Mammary epithelial cell (primary cell): Measurements from ENCODE around the gene NUAK1.

Experiments
- CTCF ChIP-seq, 2 donors: IDR thresholded peaks in 1 of 2; conservative IDR thresholded peaks in 1 of 2; 2 replicates each; pipeline ENCODE4 v1.5.1; 2011 to 2012; ENCODE audit warnings: inconsistent platforms in 2 of 2, low read length in 2 of 2, mild to moderate bottlenecking in 2 of 2, control low read depth in 1 of 2, low read depth in 1 of 2; ENCODE audit not compliant: insufficient read depth in 1 of 2; ENCODE audit errors: extremely low read depth in 1 of 2
- EZH2 ChIP-seq: IDR thresholded peaks from 2 replicates; pipeline ENCODE4 v1.6.1; 2012; ENCODE audit warnings: low read length, inconsistent platforms, borderline replicate concordance

GRCh38 chr12:106085213-106085612, 53.5 kb downstream of the NUAK1 start:
- TF ChIP-seq CTCF (conservative IDR thresholded peaks at IDR 0.05 in 1 of 2, IDR thresholded peaks at IDR 0.05 in 1 of 2; ENCODE audit: extremely low read depth in 1 of 2, insufficient read depth in 1 of 2, low read depth in 1 of 2, low read length in 2 of 2) (no peak), EZH2 (no peak)
